Breast epithelium (tissue), 4 donors: Measurements from ENCODE around the gene FAM81A. TPM values are rescaled to one million over a fixed set of nuclear protein-coding genes. Genes with fewer than 3 reads are reported as not detected.
"Not testable (repeated sequence)": the region's sequence is repeated elsewhere in the genome, so short reads cannot be mapped to it uniquely, and the experiment has no call there.

Experiments used
- DNase-seq, 2 donors: peaks; one replicate each; pipeline ENCODE4 v3.0.0-alpha.2; 2019; ENCODE audit warnings: low spot score in 2 of 2
- H3K27ac ChIP-seq, 2 donors: fragments of 200-600 bp; sonication (generic) in 1 of 2; one replicate each; pipeline ENCODE4 v1.5.1; 2016 to 2019; ENCODE audit warnings: mild to moderate bottlenecking in 1 of 2
- H3K27me3 ChIP-seq, 2 donors: fragments of 200-600 bp; sonication (generic) in 1 of 2; one replicate each; pipeline versions ENCODE4 v1.5.1 to v1.6.0; 2017 to 2019; ENCODE audit warnings: control low read depth in 1 of 2, mild to moderate bottlenecking in 1 of 2
- H3K36me3 ChIP-seq: fragments of 200-600 bp; one replicate; pipeline ENCODE4 v1.5.1; 2019
- H3K4me1 ChIP-seq, 2 donors: fragments of 200-600 bp; sonication (generic); one replicate each; pipeline ENCODE4 v1.5.1; 2016 to 2019; ENCODE audit warnings: control low read depth in 1 of 2
- H3K4me3 ChIP-seq, 3 donors: fragments of 200-600 bp; sonication (generic); 1 replicate in 2 of 3; 2 replicates in 1 of 3; pipeline ENCODE4 v1.5.1; 2016 to 2019; ENCODE audit warnings: mild to moderate bottlenecking in 3 of 3, moderate library complexity in 2 of 3
- H3K9me3 ChIP-seq, 2 donors: fragments of 200-600 bp; sonication (generic) in 1 of 2; one replicate each; pipeline ENCODE4 v1.5.1; 2016 to 2019; ENCODE audit warnings: control low read depth in 1 of 2
- POLR2A ChIP-seq: fragments of 450-650 bp; IDR thresholded peaks from one replicate; pipeline ENCODE4 v1.6.1; 2016; ENCODE audit warnings: antibody characterized with exemption, mild to moderate bottlenecking, moderate library complexity
- POLR2AphosphoS5 ChIP-seq, 3 donors: sonication (generic); formaldehyde crosslinking; IDR thresholded peaks; one replicate each; pipeline ENCODE4 v1.6.1; 2017; ENCODE audit warnings: antibody characterized with exemption in 3 of 3
- intact Hi-C: fragments of 100-400 bp; cut with DNase I; formaldehyde crosslinking; loops from one replicate; pipeline ENCODE4 v1.15.1; 2023; ENCODE audit warnings: low total_unique reads
- total RNA-seq, 3 donors: library from RNA; depleted of rRNA; stranded (reverse); fragments of >200 nt; gene quantifications; one replicate each; pipeline ENCODE4 v1.1.0, GENCODE V29; 2016
- TF ChIP-seq, protein P1 (sequence below), 3 donors: fragments of 450-650 bp; IDR thresholded peaks; one replicate each; pipeline ENCODE4 v1.5.1; 2016 to 2017; ENCODE audit warnings: antibody characterized with exemption in 3 of 3, mild to moderate bottlenecking in 3 of 3, moderate library complexity in 3 of 3

FAM81A gene
- total RNA-seq, 3 donors from 2014 or later = 1.2 to 2.3 TPM; not detected in 1

GRCh38 chr15:59522988-59523461, 85.0 kb downstream of the FAM81A start:
- Histone ChIP-seq H3K36me3 (no peaks in the 10 kb centered on the region), H3K27me3 (no peaks in the 10 kb centered on the region), H3K4me3 (no peak overlapping the region), H3K27ac (no peak overlapping the region), H3K4me1 (no peaks in the 10 kb centered on the region), H3K9me3 (no peaks in the 10 kb centered on the region)
- no peak for DNase-seq
- no peak for TF ChIP-seq POLR2A
- TF ChIP-seq, protein P1, sequence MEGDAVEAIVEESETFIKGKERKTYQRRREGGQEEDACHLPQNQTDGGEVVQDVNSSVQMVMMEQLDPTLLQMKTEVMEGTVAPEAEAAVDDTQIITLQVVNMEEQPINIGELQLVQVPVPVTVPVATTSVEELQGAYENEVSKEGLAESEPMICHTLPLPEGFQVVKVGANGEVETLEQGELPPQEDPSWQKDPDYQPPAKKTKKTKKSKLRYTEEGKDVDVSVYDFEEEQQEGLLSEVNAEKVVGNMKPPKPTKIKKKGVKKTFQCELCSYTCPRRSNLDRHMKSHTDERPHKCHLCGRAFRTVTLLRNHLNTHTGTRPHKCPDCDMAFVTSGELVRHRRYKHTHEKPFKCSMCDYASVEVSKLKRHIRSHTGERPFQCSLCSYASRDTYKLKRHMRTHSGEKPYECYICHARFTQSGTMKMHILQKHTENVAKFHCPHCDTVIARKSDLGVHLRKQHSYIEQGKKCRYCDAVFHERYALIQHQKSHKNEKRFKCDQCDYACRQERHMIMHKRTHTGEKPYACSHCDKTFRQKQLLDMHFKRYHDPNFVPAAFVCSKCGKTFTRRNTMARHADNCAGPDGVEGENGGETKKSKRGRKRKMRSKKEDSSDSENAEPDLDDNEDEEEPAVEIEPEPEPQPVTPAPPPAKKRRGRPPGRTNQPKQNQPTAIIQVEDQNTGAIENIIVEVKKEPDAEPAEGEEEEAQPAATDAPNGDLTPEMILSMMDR (IDR thresholded peaks at IDR 0.05) = no peak
- TF ChIP-seq POLR2AphosphoS5 (IDR thresholded peaks at IDR 0.05) = no peak
- intact Hi-C loops = no loop called here

- Histone ChIP-seq H3K27me3 (no peaks in the 10 kb centered on the region), H3K9me3 (no peaks in the 10 kb centered on the region), H3K4me1 (no peaks in the 10 kb centered on the region), H3K4me3 (no peak overlapping the region), H3K36me3 (no peaks in the 10 kb centered on the region), H3K27ac (no peak overlapping the region)
- TF ChIP-seq, protein P1 (IDR thresholded peaks at IDR 0.05) = no peak
- no peak for TF ChIP-seq POLR2A
- TF ChIP-seq POLR2AphosphoS5 (IDR thresholded peaks at IDR 0.05) = no peak
- DNase-seq = no peak
- intact Hi-C loops = no loop called here
Measured at GRCh38 chr15:59523702-59524101, 85.7 kb downstream of the FAM81A start.

DNA sequence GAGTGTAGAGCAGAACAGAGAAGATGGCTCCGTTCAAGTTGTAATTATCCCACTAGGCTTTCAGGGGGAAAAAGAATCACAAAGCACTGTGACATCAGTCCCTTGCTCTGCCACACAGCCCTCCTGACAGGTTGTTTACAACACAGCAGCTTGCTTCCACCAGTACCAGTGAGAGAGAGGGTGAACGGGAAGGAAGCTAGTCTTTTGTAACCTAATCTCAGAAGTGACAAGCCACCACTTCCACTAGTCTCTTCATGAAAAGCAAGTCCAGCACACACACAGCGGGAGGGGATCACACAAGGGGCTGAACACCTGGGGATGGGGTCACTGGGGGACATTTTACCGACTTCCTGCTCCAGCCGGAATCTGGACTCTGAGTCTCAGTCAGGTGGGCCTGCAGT, 86.3 kb downstream of the FAM81A start:
- intact Hi-C loops = no loop called here
- no peak for DNase-seq
- TF ChIP-seq, protein P1 (IDR thresholded peaks at IDR 0.05) = no peak
- TF ChIP-seq POLR2AphosphoS5 (IDR thresholded peaks at IDR 0.05) = no peak
- no peak for TF ChIP-seq POLR2A

DNA sequence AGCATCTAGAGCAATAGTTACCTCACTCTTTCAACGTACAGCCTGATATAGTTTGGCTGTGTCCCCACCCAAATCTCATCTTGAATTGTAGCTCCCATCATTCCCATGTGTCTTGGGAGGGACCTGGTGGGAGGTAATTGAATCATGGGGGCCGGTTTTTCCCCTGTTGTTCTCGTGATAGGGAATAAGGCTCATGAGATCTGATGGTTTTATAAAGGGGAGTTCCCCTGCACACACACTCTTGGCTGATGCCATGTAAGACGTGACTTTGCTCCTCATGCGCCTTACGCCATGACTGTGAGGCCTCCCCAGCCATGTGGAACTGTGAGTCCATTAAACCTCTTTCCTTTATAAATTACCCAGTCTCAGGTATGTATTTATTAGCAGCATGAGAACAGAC, 88.5 kb downstream of the FAM81A start:
- H3K27me3 ChIP-seq, intact Hi-C loops, H3K36me3 ChIP-seq, H3K4me3 ChIP-seq, H3K4me1 ChIP-seq, H3K9me3 ChIP-seq, H3K27ac ChIP-seq, DNase-seq: not testable (repeated sequence)

More for the DNA sequence above, 86.3 kb downstream of the FAM81A start:
- no peaks in the 10 kb centered on the region for H3K36me3 ChIP-seq
- no peaks in the 10 kb centered on the region for H3K27me3 ChIP-seq
- no peaks in the 10 kb centered on the region for H3K9me3 ChIP-seq
- H3K27ac ChIP-seq = no peak overlapping the region
- no peaks in the 10 kb centered on the region for H3K4me1 ChIP-seq
- no peak overlapping the region for H3K4me3 ChIP-seq

- H3K36me3 ChIP-seq = no peaks in the 10 kb centered on the region
- no peaks in the 10 kb centered on the region for H3K4me1 ChIP-seq
- TF ChIP-seq, protein P1 (IDR thresholded peaks at IDR 0.05) = no peak
- no peak for TF ChIP-seq POLR2A
- TF ChIP-seq POLR2AphosphoS5 (IDR thresholded peaks at IDR 0.05) = no peak
- intact Hi-C loops = no loop called here
- no peaks in the 10 kb centered on the region for H3K9me3 ChIP-seq
- H3K27me3 ChIP-seq = no peaks in the 10 kb centered on the region
- no peak overlapping the region for H3K27ac ChIP-seq
- DNase-seq = no peak
- no peak overlapping the region for H3K4me3 ChIP-seq
Measured at GRCh38 chr15:59528429-59528828, 90.4 kb downstream of the FAM81A start.

- Histone ChIP-seq H3K4me1 (no peaks in the 10 kb centered on the region), H3K27me3 (no peaks in the 10 kb centered on the region), H3K4me3 (no peak overlapping the region), H3K9me3 (no peaks in the 10 kb centered on the region), H3K36me3 (no peaks in the 10 kb centered on the region), H3K27ac (no peak overlapping the region)
- intact Hi-C loops = no loop called here
- TF ChIP-seq POLR2AphosphoS5 (IDR thresholded peaks at IDR 0.05) (no peak), POLR2A (no peak)
- TF ChIP-seq, protein P1 (IDR thresholded peaks at IDR 0.05) = peak; percentile 44 to 84 (median 82)
- DNase-seq = peak; percentile 82 to 83
Measured at GRCh38 chr15:59528961-59529402, 91.0 kb downstream of the FAM81A start.
